Stimulated activated CD8-positive, alpha-beta memory T cell treated with anti-CD3 and anti-CD28 coated beads, Interleukin-15, amount 100 ng/mL, for 4 hours (primary cell): ENCODE measurements around the gene BACE1-AS.
"Not testable (repeated sequence)": the region's sequence is repeated elsewhere in the genome, so short reads cannot be mapped to it uniquely, and the experiment has no call there.

Experiments
- DNase-seq, 2 donors: peaks; one replicate each; pipeline ENCODE4 v3.0.0-alpha.2; 2020; ENCODE audit warnings: low read depth in 2 of 2

The BACE1-AS gene

DNA sequence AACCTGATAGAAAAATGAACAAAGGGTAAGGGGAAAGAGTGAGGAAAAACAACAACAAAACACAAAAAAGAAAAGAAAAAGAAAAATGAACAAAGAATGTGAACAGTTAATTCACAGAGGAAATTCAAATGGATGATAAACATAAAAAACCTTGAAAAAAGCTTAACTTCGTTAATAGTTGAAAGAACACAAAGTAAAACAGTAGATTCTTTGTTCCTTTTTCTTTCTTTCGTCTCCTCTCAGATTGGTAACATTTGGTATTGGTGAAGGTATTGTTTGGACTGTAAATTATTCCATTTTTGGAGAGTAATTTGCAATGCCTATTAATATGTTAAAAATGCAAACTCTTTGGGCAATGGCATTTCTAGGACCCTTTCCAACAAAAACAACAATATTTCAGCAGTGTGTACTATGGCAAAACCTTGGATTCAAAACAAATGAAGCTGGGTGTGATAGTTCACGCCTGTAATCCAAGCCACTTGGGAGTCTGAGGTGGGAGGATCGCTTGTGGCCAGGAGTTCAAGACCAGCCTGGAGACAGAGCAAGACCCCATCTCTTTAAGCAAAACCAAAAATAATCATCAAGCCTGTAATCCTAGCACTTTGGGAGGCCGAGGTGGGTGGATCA lies 28.2 kb downstream of the BACE1-AS start:
- DNase-seq, result no peak

DNA sequence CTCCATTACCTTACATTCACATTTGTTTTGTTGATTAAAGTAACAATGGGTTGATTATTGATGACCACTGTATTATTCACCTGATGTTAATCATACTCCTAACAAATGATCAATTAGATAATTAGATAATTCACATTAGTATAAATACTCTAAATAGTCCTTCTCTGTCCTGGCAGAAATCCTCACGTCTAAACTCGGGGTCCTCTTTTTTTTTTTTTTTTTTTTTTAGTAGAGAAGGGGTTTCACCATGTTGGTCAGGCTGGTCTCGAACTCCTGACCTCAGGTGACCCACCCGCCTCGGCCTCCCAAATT lies 36.1 kb downstream of the BACE1-AS start:
- DNase-seq, result not testable (repeated sequence)

DNA sequence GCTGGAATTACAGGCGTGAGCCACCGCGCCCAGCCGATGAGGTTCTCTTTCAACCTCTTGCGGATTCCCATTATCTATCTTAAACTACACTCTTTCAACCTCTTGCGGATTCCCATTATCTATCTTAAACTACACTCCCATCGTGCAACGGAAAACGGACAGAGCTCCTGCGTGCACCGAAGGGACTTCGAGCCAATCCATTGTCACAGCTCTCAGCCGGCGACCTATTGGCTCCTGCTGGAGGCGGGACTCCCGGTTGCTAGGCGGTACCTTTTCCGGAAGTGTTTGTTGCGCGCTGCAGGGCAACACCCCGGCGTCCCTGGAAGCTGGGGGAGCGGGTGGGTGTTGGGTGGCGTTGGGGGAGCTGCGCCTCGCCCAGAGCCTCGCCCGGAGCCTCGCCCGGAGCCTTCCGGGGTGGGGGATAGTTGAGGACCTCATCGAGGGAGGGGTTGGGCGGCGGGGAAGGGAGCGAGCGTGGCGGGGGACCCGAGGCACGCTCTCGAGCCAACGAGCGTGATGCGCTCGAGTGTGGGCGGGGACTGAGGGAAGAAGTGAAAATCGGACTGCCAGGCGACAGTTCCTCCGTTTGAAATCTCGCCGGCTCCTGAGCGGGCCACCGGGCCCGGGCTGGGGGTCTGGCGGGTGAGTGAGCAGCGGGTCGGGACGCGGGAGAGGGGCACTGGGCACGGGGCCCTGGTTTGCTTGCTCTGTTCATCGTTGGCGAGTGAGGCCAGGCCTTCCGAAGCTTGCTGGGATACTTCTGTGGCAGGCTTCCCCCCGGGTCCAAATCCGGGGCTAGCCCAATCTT lies 36.6 kb downstream of the BACE1-AS start, which contains the start of gene CEP164:
Gene CEP164, plus strand, starts transcription at position 288 of the 808 bp plus-strand sequence. CDS start 10,733 bp downstream, outside the sequence.
- DNase-seq, result peak; percentile 88 to 93

DNA sequence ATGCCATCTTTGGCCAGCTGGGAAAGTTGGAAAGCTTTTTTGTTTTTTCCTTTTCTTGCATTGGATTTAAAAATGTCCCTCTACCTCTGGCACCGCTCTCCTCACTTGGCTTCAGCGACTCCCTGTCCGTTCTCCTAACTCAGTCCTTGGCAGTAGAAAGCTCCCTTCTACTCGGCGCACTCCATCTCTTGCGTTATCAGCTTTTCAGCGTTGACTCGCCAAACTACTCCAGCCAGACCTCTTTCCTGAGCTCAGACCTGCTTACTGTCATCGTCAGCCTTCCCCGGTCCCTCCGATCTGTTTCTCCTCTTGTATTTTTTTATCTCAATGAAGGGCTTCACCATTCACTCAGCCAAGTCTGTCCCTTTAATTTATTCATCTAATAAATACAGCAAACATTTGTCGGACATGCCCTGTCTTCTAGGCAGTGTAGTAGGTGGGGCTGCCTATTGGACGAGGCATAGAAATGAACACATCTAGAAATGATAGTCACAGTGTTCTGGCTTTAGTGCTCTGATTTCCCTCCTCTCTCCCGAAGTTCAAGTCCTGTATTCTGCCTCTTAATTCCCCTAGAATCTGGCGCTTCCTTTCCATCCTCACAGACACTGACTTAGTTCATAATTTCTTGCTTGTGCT lies 37.3 kb downstream of the BACE1-AS start:
- DNase-seq, result no peak

DNA sequence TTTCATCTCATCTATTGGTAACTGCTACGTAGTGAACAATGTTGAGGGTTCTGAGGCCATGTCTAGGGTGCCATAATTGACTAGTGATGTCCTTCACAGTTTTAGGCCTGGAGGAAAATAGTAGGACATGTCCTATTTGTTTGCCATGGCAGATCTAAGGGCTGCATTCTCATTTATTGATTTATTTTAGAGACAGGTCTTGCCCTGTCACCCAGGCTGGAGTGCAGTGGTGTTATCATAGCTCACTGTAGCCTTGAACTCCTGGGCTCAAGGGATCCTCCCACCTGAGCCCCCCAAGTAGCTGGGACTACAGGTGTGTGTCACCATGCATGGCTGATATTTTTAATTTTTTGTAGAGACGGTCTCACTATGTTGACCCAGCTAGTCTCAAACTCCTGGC lies 41.7 kb downstream of the BACE1-AS start:
- DNase-seq, result no peak

DNA sequence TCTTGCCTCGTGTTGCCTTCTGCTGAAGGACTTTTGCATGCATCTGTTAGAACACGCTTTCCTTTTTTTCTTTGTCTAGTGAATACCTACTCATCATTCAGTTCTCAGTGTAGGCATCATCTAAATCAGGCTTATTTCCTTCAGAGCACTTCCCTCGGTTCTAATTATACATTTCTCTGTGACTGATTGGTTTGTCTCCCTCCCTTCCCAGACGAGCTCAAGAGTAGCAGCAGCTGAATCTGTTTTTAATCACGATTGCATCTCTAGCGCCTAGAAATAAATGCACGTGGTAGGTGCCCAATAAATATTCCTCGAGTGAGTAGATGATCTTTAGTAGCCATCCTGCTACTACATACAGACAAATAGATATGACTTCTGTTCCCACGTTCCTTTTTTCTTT lies 42.8 kb downstream of the BACE1-AS start:
- DNase-seq, result no peak

DNA sequence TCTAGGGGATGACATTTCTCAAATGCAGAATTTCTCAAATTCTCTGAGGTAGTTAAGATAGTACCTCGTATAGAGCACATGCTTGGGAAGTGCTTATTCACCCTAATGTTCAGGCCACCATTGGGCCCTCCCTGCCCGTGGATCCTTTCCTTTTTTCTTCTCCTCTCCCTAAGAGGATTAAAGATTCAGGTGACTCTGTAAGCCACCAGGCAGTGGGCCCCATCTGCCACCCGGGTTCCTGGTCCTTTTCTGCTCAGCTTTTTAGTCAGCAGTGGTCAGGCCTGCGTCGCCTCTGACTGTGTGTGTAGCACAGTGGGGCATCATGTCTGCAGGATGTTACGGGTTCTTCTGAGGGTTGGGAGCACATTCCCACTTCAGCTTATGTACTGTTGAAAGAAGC lies 43.8 kb downstream of the BACE1-AS start:
- no peak for DNase-seq

DNA sequence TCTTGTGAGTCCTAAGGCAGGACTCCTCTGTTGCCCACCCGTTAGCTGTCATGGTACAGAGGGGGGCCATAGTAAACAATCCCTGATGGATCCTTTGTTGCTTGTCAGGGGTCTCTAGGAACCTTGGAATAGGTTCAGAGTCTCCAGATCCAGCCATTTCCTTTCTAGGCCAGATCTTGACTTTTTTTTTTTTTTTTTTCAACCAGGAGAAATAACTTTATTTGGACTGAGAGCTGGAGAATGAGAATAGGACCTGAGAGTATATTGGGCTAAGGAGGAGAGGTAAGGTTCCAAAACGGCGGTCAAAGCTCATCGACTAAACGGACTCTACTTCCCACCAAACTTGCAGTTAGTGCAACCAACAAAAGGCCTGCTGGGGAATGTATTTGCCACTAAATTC lies 44.3 kb downstream of the BACE1-AS start:
- no peak for DNase-seq

DNA sequence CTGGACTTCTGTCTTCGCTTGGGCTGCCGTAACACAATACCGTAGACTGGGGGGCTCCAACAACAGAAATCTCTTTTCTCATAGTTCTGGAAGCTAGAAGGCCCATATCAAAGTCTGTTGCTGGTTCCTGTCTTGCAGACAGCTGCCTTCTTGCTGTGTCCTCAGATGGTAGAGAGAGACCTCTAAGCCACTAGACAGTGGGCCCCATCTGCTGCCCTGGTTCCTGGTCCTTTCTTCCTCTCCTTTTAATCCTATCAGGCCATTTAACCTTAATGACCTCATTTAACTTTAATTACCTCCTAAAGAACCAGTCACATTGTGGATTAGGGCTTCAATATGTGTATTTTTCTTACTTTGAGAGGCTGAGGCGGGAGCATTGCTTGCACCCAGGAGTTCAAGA lies 45.9 kb downstream of the BACE1-AS start:
- DNase-seq, result no peak
